Measurements from ENCODE around the gene RPL5.

Gene RPL5

DNA sequence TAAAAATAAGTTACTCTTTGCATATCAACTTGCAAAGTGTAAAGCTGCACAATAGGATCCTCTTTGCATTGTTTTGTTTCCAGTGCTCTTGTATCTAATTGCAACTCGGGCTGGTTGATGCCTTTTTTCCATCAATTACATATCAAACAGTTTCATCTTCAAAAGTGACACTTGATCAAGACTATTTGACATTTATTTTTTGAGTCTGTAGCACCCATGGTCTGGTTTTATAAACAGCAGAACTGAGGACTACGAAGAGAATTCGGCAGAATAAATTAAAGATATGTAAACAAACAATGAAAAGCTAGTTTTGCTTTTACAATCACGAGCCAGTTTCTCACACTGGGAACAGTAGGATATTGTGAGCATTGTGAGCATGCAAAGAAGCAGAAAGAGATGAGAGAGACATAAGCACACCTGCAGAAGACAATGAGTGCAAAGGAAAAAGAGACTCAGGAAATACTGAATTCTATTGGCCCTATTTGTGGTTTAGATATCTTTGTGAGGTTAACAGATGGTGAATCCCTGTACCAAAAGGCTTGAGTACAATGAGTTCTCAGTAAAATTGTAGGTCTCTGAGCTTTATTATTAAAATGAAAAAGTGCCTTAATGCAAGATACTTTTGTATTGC lies 45.4 kb downstream of the RPL5 start:
- ATAC-seq, result peak; percentile 44
- TF ChIP-seq GLIS3 (CRISPR knock-in tag; IDR thresholded peaks at IDR 0.05) (no peak), RARB (CRISPR knock-in tag; IDR thresholded peaks at IDR 0.05) (no peak), ZFP30 (CRISPR knock-in tag; IDR thresholded peaks at IDR 0.05) (no peak), ZNF8 (CRISPR knock-in tag; IDR thresholded peaks at IDR 0.05) (no peak), ISL1 (CRISPR knock-in tag; IDR thresholded peaks at IDR 0.05) (no peak), PPARA (CRISPR knock-in tag; IDR thresholded peaks at IDR 0.05; ENCODE audit: borderline replicate concordance) (no peak), OSR1 (CRISPR knock-in tag; IDR thresholded peaks at IDR 0.05) (no peak), POU6F1 (CRISPR knock-in tag; IDR thresholded peaks at IDR 0.05; ENCODE audit: borderline replicate concordance, low read depth) (no peak), ZNF565 (CRISPR knock-in tag; conservative IDR thresholded peaks at IDR 0.05; ENCODE audit: low read depth) (no peak), BACH2 (CRISPR knock-in tag; IDR thresholded peaks at IDR 0.05; ENCODE audit: borderline replicate concordance) (no peak), ZNF70 (CRISPR knock-in tag; IDR thresholded peaks at IDR 0.05) (no peak), CSRNP3 (CRISPR knock-in tag; IDR thresholded peaks at IDR 0.05) (no peak), CSDC2 (CRISPR knock-in tag; IDR thresholded peaks at IDR 0.05) (no peak), TSHZ2 (CRISPR knock-in tag; IDR thresholded peaks at IDR 0.05) (no peak), SNAI2 (CRISPR knock-in tag; IDR thresholded peaks at IDR 0.05) (no peak)
- TF ChIP-seq, protein P1, sequence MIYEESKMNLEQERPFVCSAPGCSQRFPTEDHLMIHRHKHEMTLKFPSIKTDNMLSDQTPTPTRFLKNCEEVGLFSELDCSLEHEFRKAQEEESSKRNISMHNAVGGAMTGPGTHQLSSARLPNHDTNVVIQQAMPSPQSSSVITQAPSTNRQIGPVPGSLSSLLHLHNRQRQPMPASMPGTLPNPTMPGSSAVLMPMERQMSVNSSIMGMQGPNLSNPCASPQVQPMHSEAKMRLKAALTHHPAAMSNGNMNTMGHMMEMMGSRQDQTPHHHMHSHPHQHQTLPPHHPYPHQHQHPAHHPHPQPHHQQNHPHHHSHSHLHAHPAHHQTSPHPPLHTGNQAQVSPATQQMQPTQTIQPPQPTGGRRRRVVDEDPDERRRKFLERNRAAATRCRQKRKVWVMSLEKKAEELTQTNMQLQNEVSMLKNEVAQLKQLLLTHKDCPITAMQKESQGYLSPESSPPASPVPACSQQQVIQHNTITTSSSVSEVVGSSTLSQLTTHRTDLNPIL (CRISPR knock-in tag; IDR thresholded peaks at IDR 0.05; ENCODE audit: low read depth), result no peak
- TF ChIP-seq, protein P2, sequence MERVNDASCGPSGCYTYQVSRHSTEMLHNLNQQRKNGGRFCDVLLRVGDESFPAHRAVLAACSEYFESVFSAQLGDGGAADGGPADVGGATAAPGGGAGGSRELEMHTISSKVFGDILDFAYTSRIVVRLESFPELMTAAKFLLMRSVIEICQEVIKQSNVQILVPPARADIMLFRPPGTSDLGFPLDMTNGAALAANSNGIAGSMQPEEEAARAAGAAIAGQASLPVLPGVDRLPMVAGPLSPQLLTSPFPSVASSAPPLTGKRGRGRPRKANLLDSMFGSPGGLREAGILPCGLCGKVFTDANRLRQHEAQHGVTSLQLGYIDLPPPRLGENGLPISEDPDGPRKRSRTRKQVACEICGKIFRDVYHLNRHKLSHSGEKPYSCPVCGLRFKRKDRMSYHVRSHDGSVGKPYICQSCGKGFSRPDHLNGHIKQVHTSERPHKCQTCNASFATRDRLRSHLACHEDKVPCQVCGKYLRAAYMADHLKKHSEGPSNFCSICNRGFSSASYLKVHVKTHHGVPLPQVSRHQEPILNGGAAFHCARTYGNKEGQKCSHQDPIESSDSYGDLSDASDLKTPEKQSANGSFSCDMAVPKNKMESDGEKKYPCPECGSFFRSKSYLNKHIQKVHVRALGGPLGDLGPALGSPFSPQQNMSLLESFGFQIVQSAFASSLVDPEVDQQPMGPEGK (CRISPR knock-in tag; IDR thresholded peaks at IDR 0.05; ENCODE audit: borderline replicate concordance), result no peak

- TF ChIP-seq ISL1 (CRISPR knock-in tag; IDR thresholded peaks at IDR 0.05) (peak; percentile 66; the same call in 1 of the 2 replicates), ZFP30 (CRISPR knock-in tag; IDR thresholded peaks at IDR 0.05) (no peak), ZC3H10 (CRISPR knock-in tag; IDR thresholded peaks at IDR 0.05) (no peak)
- ATAC-seq, result peak; percentile 56
These were observed 46.0 kb downstream of the RPL5 start for GRCh38 chr1:92877792-92878191.

- ATAC-seq, result no peak
- no peak for TF ChIP-seq ZNF8 (CRISPR knock-in tag; IDR thresholded peaks at IDR 0.05)
- no peak for TF ChIP-seq ZFP3 (CRISPR knock-in tag; IDR thresholded peaks at IDR 0.05)
- TF ChIP-seq SNAI2 (CRISPR knock-in tag; IDR thresholded peaks at IDR 0.05), result no peak
- no peak for TF ChIP-seq ZNF565 (CRISPR knock-in tag; conservative IDR thresholded peaks at IDR 0.05; ENCODE audit: low read depth)
- TF ChIP-seq TSHZ2 (CRISPR knock-in tag; IDR thresholded peaks at IDR 0.05), result peak; percentile 73
- TF ChIP-seq POU6F1 (CRISPR knock-in tag; IDR thresholded peaks at IDR 0.05; ENCODE audit: borderline replicate concordance, low read depth), result no peak
- no peak for TF ChIP-seq TOX (CRISPR knock-in tag; IDR thresholded peaks at IDR 0.05; ENCODE audit: borderline replicate concordance)
- TF ChIP-seq PPARA (CRISPR knock-in tag; IDR thresholded peaks at IDR 0.05; ENCODE audit: borderline replicate concordance), result no peak
- TF ChIP-seq ARNTL (CRISPR knock-in tag; IDR thresholded peaks at IDR 0.05; ENCODE audit: borderline replicate concordance, low read depth), result no peak
- no peak for TF ChIP-seq RARB (CRISPR knock-in tag; IDR thresholded peaks at IDR 0.05)
These were observed 47.6 kb downstream of the RPL5 start for GRCh38 chr1:92879316-92879968.
